ENCODE results near the gene DIRAS1. TPM values are rescaled to one million over a fixed set of nuclear protein-coding genes. Genes with fewer than 3 reads are reported as not detected.

The DIRAS1 gene
- polyA plus RNA-seq, 2 of the 4 experiments (the other 2 are of a cell fraction), result 2.5 to 4.3 TPM

- Histone ChIP-seq H3K27ac (no peak overlapping the region), H3K4me3 (no peak overlapping the region), H3K4me1 (no peaks in the 10 kb centered on the region), H3K4me2 (no peak overlapping the region), H3K9me3 (no peaks in the 10 kb centered on the region)
- CTCF ChIA-PET, result interaction anchor here (1.7 kb wide), 1 partner anchor 48 kb away, joined by 6 read pairs; no protein-coding TSS in a partner anchor
- DNase-seq (ENCODE audit: low read depth in 1 of 2, low spot score in 1 of 2) (no peak), ATAC-seq (no peak; a peak in 1 of 6 replicates), FAIRE-seq (no peak)
- TF ChIP-seq RCOR1 (IDR thresholded peaks at IDR 0.05; ENCODE audit: low read depth, low read length), result no peak
- no peak for TF ChIP-seq SREBF2 (IDR thresholded peaks at IDR 0.05)
- TF ChIP-seq HMGXB4 (CRISPR knock-in tag; IDR thresholded peaks at IDR 0.05; ENCODE audit: borderline replicate concordance), result no peak
- no peak for TF ChIP-seq JUN (IDR thresholded peaks at IDR 0.05)
- no peak for TF ChIP-seq HOXB13 (CRISPR knock-in tag; IDR thresholded peaks at IDR 0.05; ENCODE audit: low read depth)
- no peak for TF ChIP-seq FOSL2 (IDR thresholded peaks at IDR 0.05)
- TF ChIP-seq FOSL2 (CRISPR knock-in tag; IDR thresholded peaks at IDR 0.05), result no peak
- no peak for TF ChIP-seq HOXB5 (CRISPR knock-in tag; IDR thresholded peaks at IDR 0.05)
- no peak for TF ChIP-seq BCL3 (IDR thresholded peaks at IDR 0.05)
- TF ChIP-seq BHLHE40 (IDR thresholded peaks at IDR 0.05; ENCODE audit: low read depth, low read length), result no peak
- no peak for TF ChIP-seq TP53 (CRISPR knock-in tag; IDR thresholded peaks at IDR 0.05)
- no peak for TF ChIP-seq USF2 (IDR thresholded peaks at IDR 0.05)
- no peak for TF ChIP-seq E2F6 (IDR thresholded peaks at IDR 0.05; ENCODE audit: borderline replicate concordance, low read depth)
- no peak for TF ChIP-seq NR3C1 (IDR thresholded peaks at IDR 0.05)
- TF ChIP-seq PBX3 (IDR thresholded peaks at IDR 0.05), result no peak
- no peak for TF ChIP-seq ZSCAN20 (CRISPR knock-in tag; IDR thresholded peaks at IDR 0.05)
- TF ChIP-seq HEYL (CRISPR knock-in tag; IDR thresholded peaks at IDR 0.05), result no peak
- TF ChIP-seq HES2 (IDR thresholded peaks at IDR 0.05), result no peak
- TF ChIP-seq ZC3H11A (IDR thresholded peaks at IDR 0.05), result no peak
- TF ChIP-seq TFCP2L1 (CRISPR knock-in tag; IDR thresholded peaks at IDR 0.05), result no peak
- TF ChIP-seq POLR2AphosphoS2 (conservative IDR thresholded peaks at IDR 0.05; ENCODE audit: low read length), result no peak
- WGBS (ENCODE audit: missing lambda C conversion rate), result 35% methylated on average over 17 of the region's 26 CpGs
- POLR2A ChIA-PET, result interaction anchor here (1.2 kb wide), 1 partner anchor 39 kb away, joined by 4 read pairs; no protein-coding TSS in a partner anchor
Observed at GRCh38 chr19:2700660-2701360, 20.4 kb downstream of the DIRAS1 start.

All from A549 (cell line).